Measurements from ENCODE around the gene PAXIP1. TPM values are rescaled to one million over a fixed set of nuclear protein-coding genes. Genes with fewer than 3 reads are reported as not detected.

The PAXIP1 gene
- total RNA-seq, 2 donors from 2014 or later, result 11.2 to 20.4 TPM

DNA sequence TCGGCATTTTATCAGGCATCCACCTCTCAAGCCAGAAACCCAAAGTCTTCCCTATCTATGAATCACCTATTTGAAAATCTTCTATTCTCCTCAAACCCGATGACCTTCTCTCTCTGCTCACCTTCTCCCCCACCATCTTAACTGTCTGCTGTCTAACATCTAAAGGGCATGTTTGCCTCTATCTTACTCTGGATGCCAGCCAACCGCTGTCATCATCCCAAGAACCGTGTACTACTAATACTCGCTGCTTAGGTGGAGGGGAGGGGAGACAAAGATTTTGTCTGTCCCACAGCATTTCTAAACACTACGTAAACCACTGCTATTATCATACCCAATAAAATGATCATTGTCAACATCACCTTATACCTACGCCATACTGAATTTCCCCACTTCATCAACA lies 29.5 kb downstream of the PAXIP1 start:
- DNase-seq, result no peak
- H3K9ac ChIP-seq (ENCODE audit: low read depth in 2 of 2, low read length in 2 of 2), result no peak overlapping the region
- H3K27ac ChIP-seq, result no peak overlapping the region
- H3K36me3 ChIP-seq, result no peaks in the 10 kb centered on the region
- no peaks in the 10 kb centered on the region for H3K27me3 ChIP-seq
- no peaks in the 10 kb centered on the region for H3K9me3 ChIP-seq
- intact Hi-C loops (cut with DNase I), result no loop called here
- TF ChIP-seq, protein P1, sequence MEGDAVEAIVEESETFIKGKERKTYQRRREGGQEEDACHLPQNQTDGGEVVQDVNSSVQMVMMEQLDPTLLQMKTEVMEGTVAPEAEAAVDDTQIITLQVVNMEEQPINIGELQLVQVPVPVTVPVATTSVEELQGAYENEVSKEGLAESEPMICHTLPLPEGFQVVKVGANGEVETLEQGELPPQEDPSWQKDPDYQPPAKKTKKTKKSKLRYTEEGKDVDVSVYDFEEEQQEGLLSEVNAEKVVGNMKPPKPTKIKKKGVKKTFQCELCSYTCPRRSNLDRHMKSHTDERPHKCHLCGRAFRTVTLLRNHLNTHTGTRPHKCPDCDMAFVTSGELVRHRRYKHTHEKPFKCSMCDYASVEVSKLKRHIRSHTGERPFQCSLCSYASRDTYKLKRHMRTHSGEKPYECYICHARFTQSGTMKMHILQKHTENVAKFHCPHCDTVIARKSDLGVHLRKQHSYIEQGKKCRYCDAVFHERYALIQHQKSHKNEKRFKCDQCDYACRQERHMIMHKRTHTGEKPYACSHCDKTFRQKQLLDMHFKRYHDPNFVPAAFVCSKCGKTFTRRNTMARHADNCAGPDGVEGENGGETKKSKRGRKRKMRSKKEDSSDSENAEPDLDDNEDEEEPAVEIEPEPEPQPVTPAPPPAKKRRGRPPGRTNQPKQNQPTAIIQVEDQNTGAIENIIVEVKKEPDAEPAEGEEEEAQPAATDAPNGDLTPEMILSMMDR (IDR thresholded peaks at IDR 0.05), result no peak
- H3K4me1 ChIP-seq, result no peaks in the 10 kb centered on the region
- H3K4me3 ChIP-seq, result no peak overlapping the region

DNA sequence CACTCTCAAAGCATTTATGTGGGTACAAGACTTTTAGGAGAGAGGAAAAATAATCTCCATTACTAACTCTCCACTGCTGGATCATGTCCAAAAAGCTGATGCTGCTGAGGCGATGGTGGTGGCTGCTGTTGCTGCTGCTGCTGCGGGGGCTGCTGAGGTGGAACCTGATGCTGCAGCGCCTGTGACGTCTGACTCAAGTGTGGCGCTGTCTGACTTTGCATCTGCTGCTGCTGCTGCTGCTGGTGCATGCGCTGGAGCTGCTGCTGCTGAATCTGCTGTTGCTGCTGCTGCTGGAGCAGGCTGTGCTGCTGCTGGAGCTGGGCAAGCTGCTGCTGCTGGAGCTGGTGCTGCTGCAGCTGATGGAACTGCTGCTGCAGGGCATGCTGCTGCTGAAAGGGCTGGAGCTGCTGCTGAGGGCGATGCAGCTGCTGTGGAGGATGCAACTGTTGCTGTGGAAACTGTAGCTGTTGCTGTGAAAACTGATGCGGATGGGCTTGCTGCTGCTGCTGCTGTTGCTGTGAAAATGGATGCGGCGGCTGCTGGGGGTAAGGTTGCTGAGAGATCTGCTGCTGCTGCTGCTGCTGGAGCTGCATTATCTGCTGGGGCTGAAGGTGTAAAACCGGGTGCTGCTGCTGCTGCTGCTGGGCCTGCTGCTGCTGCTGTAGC lies 34.5 kb downstream of the PAXIP1 start:
- H3K9me3 ChIP-seq, result no peaks in the 10 kb centered on the region
- DNase-seq, result no peak
- H3K27ac ChIP-seq, result no peak overlapping the region
- no peaks in the 10 kb centered on the region for H3K4me1 ChIP-seq
- intact Hi-C loops (cut with DNase I), result no loop called here
- TF ChIP-seq, protein P1 (IDR thresholded peaks at IDR 0.05), result no peak
- no peaks in the 10 kb centered on the region for H3K27me3 ChIP-seq
- H3K9ac ChIP-seq (ENCODE audit: low read depth in 2 of 2, low read length in 2 of 2), result no peak overlapping the region
- H3K4me3 ChIP-seq, result no peak overlapping the region
- no peaks in the 10 kb centered on the region for H3K36me3 ChIP-seq

DNA sequence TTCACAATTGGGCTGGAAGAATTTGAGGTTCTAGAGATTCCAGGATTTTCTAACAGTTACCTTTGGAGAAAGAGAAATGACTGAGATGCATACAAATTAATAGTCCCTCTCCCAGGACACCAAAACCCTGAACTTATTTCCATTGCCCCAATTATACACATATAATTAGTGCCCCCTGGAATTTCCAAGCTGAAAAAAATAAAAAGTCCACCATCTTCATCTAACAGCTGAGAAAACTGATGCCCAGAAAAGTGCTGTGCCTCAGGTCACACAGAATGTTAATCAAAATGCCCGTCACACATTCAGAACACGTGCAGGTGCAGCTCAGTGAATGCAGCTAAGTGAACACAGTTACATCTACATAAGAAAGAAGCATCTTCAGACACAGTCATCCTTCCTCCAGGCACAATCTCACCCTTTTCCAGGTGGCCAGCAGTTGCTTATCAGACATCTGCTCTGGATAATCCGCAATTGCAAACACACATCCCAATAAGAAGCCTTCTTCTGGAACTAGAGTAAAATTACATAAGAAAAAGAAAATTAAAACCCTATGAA lies 35.4 kb downstream of the PAXIP1 start:
- Histone ChIP-seq H3K36me3 (no peaks in the 10 kb centered on the region), H3K9me3 (no peaks in the 10 kb centered on the region), H3K27ac (no peak overlapping the region), H3K27me3 (no peaks in the 10 kb centered on the region), H3K4me1 (no peaks in the 10 kb centered on the region), H3K9ac (ENCODE audit: low read depth in 2 of 2, low read length in 2 of 2) (no peak overlapping the region), H3K4me3 (no peak overlapping the region)
- no peak for DNase-seq
- intact Hi-C loops (cut with DNase I), result no loop called here
- TF ChIP-seq, protein P1 (IDR thresholded peaks at IDR 0.05), result no peak

DNA sequence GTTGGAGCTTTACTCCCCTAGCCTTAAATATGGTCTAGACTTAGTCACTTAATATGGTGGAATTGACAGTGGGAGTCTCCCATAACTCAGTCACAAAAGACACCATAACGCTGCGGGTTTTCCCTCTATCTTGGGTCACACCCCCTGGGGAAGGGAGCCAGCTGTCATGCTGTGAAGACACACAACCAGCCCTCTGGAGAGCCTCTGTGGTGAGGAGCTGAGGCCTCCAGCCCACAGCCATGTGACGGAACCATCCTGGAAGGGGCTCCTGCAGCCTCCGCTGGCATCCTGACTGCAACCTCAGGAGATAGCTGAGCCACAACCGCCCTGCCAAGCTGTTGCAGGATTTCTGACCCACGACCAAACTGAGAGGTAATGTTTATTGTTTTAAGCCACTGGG lies 37.9 kb downstream of the PAXIP1 start:
- no peaks in the 10 kb centered on the region for H3K4me1 ChIP-seq
- no peaks in the 10 kb centered on the region for H3K9me3 ChIP-seq
- TF ChIP-seq, protein P1 (IDR thresholded peaks at IDR 0.05), result no peak
- H3K27ac ChIP-seq, result no peak overlapping the region
- intact Hi-C loops (cut with DNase I), result no loop called here
- no peak for DNase-seq
- H3K27me3 ChIP-seq, result no peaks in the 10 kb centered on the region
- H3K9ac ChIP-seq (ENCODE audit: low read depth in 2 of 2, low read length in 2 of 2), result no peak overlapping the region
- H3K4me3 ChIP-seq, result no peak overlapping the region
- H3K36me3 ChIP-seq, result no peaks in the 10 kb centered on the region

DNA sequence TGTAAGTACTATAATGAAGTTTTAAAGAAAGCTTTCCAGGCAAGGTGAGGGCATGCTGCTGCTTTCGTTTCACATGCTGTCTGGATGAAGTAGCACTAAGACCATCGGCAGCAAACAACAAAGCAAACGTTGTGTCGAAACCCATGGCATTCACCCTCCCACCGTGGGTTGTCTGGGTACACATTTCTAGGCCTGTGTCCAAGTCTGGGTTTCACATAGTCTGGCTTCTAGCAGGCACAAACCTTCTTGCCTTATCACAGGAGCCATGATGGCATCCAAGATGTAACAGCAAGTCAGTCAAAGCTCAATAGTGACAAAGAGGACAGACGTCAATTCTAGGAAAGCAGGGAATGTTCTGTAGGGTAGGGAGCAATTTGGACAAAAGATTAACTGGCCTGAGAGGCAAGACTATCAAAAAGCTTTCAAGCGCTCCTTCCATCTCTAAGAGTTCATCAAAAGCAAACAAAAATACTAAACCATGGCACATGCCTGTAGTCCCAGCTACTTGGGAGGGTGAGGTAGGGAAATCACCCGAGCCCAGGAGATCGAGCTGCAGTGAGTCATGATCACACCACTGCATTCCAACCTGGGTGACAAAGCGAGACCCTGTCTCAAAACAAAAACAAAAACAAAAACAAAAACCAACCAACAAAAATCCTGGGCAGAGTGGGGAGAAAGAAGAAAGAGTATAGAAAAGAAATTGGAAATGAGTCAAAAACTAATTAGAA lies 42.7 kb downstream of the PAXIP1 start:
- Histone ChIP-seq H3K9ac (ENCODE audit: low read depth in 2 of 2, low read length in 2 of 2) (no peak overlapping the region), H3K4me1 (peaks cover 3% of the 10 kb centered on the region), H3K9me3 (no peaks in the 10 kb centered on the region), H3K4me3 (no peak overlapping the region), H3K27ac (no peak overlapping the region), H3K36me3 (no peaks in the 10 kb centered on the region), H3K27me3 (no peaks in the 10 kb centered on the region)
- intact Hi-C loops (cut with DNase I), result no loop called here
- no peak for DNase-seq
- TF ChIP-seq, protein P1 (IDR thresholded peaks at IDR 0.05), result no peak

Measured in colonic mucosa (tissue), 4 donors.